Endothelial cell of umbilical vein (primary cell): ENCODE data around the gene AHNAK2. TPM values are rescaled to one million over a fixed set of nuclear protein-coding genes. Genes with fewer than 3 reads are reported as not detected.

Experiments
- BruUV-seq: library from RNA; stranded (reverse); fragments of 400-500 nt; replicated peaks from 2 replicates; lab custom pipeline; 2021; lab: Mats Ljungman, UMichigan
- CTCF ChIA-PET: fragments of 300-600, 350-600 bp; sonication (Branson Sonifier 250); formaldehyde crosslinking; loops from one replicate; lab custom pipeline; 2021; ENCODE audit warnings: antibody characterized with exemption, inconsistent platforms; lab: Charles Lee
- POLR2A ChIA-PET: fragments of 300-600, 350-600 bp; sonication (Branson Sonifier 250); formaldehyde crosslinking; loops from one replicate; lab custom pipeline; 2021; ENCODE audit warnings: antibody characterized with exemption, inconsistent platforms; lab: Charles Lee
- DNase-seq: peaks from one replicate; pipeline ENCODE4 v3.0.0-alpha.2; 2011; ENCODE audit warnings: low read depth, low spot score
- FAIRE-seq: peaks from 2 replicates; lab custom pipeline; 2011; peaks lifted over from hg19 to GRCh38; lab: Jason Lieb, UNC
- H2AFZ ChIP-seq: 2 replicates; pipeline ENCODE4 v1.6.0; 2012; ENCODE audit warnings: low read depth, low read length, control low read depth, inconsistent platforms
- H3K27ac ChIP-seq: 2 replicates; pipeline ENCODE4 v1.5.1; 2011; ENCODE audit warnings: low read depth, mild to moderate bottlenecking, control low read depth, low read length, moderate library complexity; ENCODE audit not compliant: insufficient read depth
- H3K27me3 ChIP-seq, 2 experiments: 2 replicates each; pipeline versions ENCODE4 v1.6.0 to v1.6.1; 2011; ENCODE audit warnings: low read length in 2 of 2, mixed read lengths in 1 of 2; ENCODE audit not compliant: control insufficient read depth in 2 of 2, insufficient read depth in 2 of 2
- H3K36me3 ChIP-seq, 2 experiments: 2 replicates in 1 of 2; 3 replicates in 1 of 2; pipeline ENCODE4 v1.5.1; 2011; ENCODE audit warnings: low read length in 2 of 2, mild to moderate bottlenecking in 1 of 2, moderate library complexity in 1 of 2; ENCODE audit not compliant: control insufficient read depth in 2 of 2, insufficient read depth in 2 of 2; ENCODE audit errors: extremely low read depth in 1 of 2
- H3K4me1 ChIP-seq: 3 replicates; pipeline ENCODE4 v1.5.1; 2011; ENCODE audit warnings: mild to moderate bottlenecking, low read length; ENCODE audit not compliant: control insufficient read depth, insufficient read depth; ENCODE audit errors: extremely low read depth
- H3K4me2 ChIP-seq: 2 replicates; pipeline ENCODE4 v1.6.1; 2011; ENCODE audit warnings: low read length, control low read depth, mixed read lengths; ENCODE audit not compliant: insufficient read depth
- H3K4me3 ChIP-seq, 3 experiments: fragments of 200-600 bp in 1 of 3; sonication (generic), shearing (Covaris generic) in 1 of 3; replicated peaks in 1 of 3; 2 replicates each; pipeline ENCODE4 v1.5.1; 2011 to 2016; ENCODE audit warnings: control low read depth in 3 of 3, low read length in 3 of 3, mild to moderate bottlenecking in 2 of 3, inconsistent platforms in 1 of 3, low read depth in 1 of 3, moderate library complexity in 1 of 3; ENCODE audit not compliant: insufficient read depth in 1 of 3
- H3K79me2 ChIP-seq: 2 replicates; pipeline ENCODE4 v1.6.0; 2012; ENCODE audit warnings: low read length, inconsistent platforms; ENCODE audit not compliant: control insufficient read depth, insufficient read depth
- H3K9ac ChIP-seq: replicated peaks from 2 replicates; pipeline ENCODE3; 2011; ENCODE audit warnings: low read length, control low read depth; ENCODE audit not compliant: insufficient read depth; ENCODE audit errors: extremely low read depth
- H3K9me1 ChIP-seq: replicated peaks from 3 replicates; pipeline ENCODE4 v1.6.0; 2011; ENCODE audit warnings: mild to moderate bottlenecking, low read length; ENCODE audit not compliant: control insufficient read depth, insufficient read depth; ENCODE audit errors: extremely low read depth
- H3K9me3 ChIP-seq: replicated peaks from 2 replicates; pipeline ENCODE4 v1.5.1; 2012; ENCODE audit warnings: low read length, inconsistent platforms; ENCODE audit not compliant: control insufficient read depth, insufficient read depth
- H4K20me1 ChIP-seq: replicated peaks from 2 replicates; pipeline ENCODE3; 2011; ENCODE audit warnings: mild to moderate bottlenecking, low read length; ENCODE audit not compliant: control insufficient read depth, insufficient read depth; ENCODE audit errors: extremely low read depth
- CTCF ChIP-seq, 2 donors: IDR thresholded peaks; 1 replicate in 1 of 2; 2 replicates in 1 of 2; pipeline ENCODE4 v1.5.1; 2011; ENCODE audit warnings: low read length in 2 of 2, mild to moderate bottlenecking in 2 of 2, moderate library complexity in 2 of 2, control low read depth in 1 of 2, inconsistent platforms in 1 of 2, low read depth in 1 of 2; ENCODE audit not compliant: insufficient read depth in 1 of 2; ENCODE audit errors: extremely low read depth in 1 of 2
- EZH2 ChIP-seq: IDR thresholded peaks from 2 replicates; pipeline ENCODE4 v1.6.1; 2012; ENCODE audit warnings: borderline replicate concordance, low read depth, mild to moderate bottlenecking, moderate library complexity, low read length, inconsistent platforms; ENCODE audit not compliant: severe bottlenecking
- GATA2 ChIP-seq: IDR thresholded peaks from 2 replicates; pipeline ENCODE4 v1.7.0; 2011; ENCODE audit warnings: low read depth, mild to moderate bottlenecking, moderate library complexity, mixed read lengths, low read length; ENCODE audit not compliant: insufficient read length, insufficient read depth
- MYC ChIP-seq: IDR thresholded peaks from one replicate; pipeline ENCODE4 v1.6.1; 2011; ENCODE audit warnings: mild to moderate bottlenecking, low read depth, low read length
- POLR2AphosphoS5 ChIP-seq: IDR thresholded peaks from 2 replicates; pipeline ENCODE4 v1.6.1; 2012; ENCODE audit warnings: low read depth, mild to moderate bottlenecking, control low read depth, low read length, moderate library complexity; ENCODE audit not compliant: insufficient read depth
- dilution Hi-C: fragments of 300-500 bp; cut with MboI; formaldehyde crosslinking; loops from one replicate; pipeline ENCODE4 v1.15.0; 2019; ENCODE audit warnings: low sequenced_read_pairs; ENCODE audit not compliant: extremely low pct_ligation_motif_present
- intact Hi-C: fragments of 100-400 bp; cut with micrococcal nuclease; formaldehyde crosslinking; loops from one replicate; pipeline ENCODE4 v1.10.0; 2022
- polyA plus RNA-seq, 4 experiments: library from polyadenylated mRNA; depleted of rRNA in 3 of 4; stranded (reverse) in 3 of 4; unstranded in 1 of 4; fragments of >200 nt; gene quantifications; 2 replicates each; pipeline versions ENCODE4 v1.2.1 to v1.2.3, GENCODE V29; 2011 to 2012; ENCODE audit warnings: missing spikeins in 1 of 4
- total RNA-seq: library from RNA; stranded (reverse); gene quantifications from 2 replicates; pipeline ENCODE4 v1.2.3, GENCODE V29; 2021

The AHNAK2 gene
- total and polyA plus RNA-seq, 2 donors (not counting 3 experiments of a cell fraction or from before 2014, with no cell fraction given): 17.7 to 68.7 TPM

GRCh38 chr14:104968541-104969401, 9.4 kb downstream of the AHNAK2 start:
- Histone ChIP-seq H3K36me3 (no peaks in the 10 kb centered on the region), H3K9me1 (no peaks in the 10 kb centered on the region), H3K4me1 (peaks cover 72% of the 10 kb centered on the region), H3K27me3 (no peaks in the 10 kb centered on the region), H3K9me3 (no peaks in the 10 kb centered on the region), H3K27ac (peak overlapping the region; percentile 30), H2AFZ (no peak overlapping the region), H3K79me2 (peaks cover 46% of the 10 kb centered on the region), H3K9ac (peak overlapping the region; percentile 22), H3K4me3 (peak overlapping the region; percentile 2 to 37 (median 22)), H3K4me2 (peak overlapping the region; percentile 66), H4K20me1 (no peaks in the 10 kb centered on the region)
- FAIRE-seq (peak; percentile 66), DNase-seq (peak; percentile 71)
- dilution Hi-C loops: no loop called here
- BruUV-seq: no TSS peak
- ChIA-PET CTCF (interaction anchor here (0.6 to 3.2 kb wide), 18 partner anchors 10 to 200 kb away, joined by 3 to 39 read pairs (median 4); partner anchors contain the start of gene CDCA4), POLR2A (no interaction called here)
- TF ChIP-seq MYC: no peak
- peak; percentile 15 for TF ChIP-seq POLR2AphosphoS5
- peak; percentile 17 for TF ChIP-seq GATA2
- no peak for TF ChIP-seq EZH2
- peak; percentile 7 to 52 for TF ChIP-seq CTCF (IDR thresholded peaks at IDR 0.05; ENCODE audit: extremely low read depth in 1 of 2, insufficient read depth in 1 of 2, low read depth in 1 of 2, low read length in 2 of 2)
- intact Hi-C loops: no loop called here
